HG03457 (cell line): ENCODE data around the gene DNAJC25.
"Not testable (repeated sequence)": the region's sequence is repeated elsewhere in the genome, so short reads cannot be mapped to it uniquely, and the experiment has no call there.

Source experiments
- ATAC-seq: cut with Tn5 transposase; IDR thresholded peaks from one replicate; pipeline ENCODE4 v1.9.1; 2021; ENCODE audit warnings: moderate number of reproducible peaks; ENCODE audit not compliant: unreplicated experiment

Gene DNAJC25

DNA sequence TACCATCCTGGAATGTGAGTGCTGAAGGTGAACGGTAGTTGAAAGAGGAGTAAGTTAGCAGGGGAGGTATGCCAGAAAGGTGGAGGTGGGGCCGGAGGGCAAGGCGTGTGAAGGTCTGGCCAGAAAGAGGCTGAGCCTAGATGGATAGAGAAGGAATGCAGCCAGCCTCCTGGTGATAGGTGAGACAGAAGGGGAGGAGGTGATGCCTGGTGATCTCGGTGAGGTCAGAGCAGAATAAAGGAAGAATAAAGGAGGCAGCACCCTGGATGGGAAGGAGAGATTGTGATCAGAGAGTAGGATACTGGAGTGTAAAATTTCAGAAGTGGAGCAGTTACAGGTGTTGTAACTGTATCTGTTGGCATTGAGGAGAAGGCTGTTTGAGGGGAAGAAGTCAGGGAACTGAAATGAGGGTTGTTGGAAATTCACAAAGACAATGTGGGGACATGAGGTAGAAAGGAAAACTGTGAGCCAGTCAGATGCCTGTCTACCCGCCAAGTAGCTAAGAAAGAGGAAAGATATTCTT lies 32.2 kb downstream of the DNAJC25 start:
- ATAC-seq = no peak

DNA sequence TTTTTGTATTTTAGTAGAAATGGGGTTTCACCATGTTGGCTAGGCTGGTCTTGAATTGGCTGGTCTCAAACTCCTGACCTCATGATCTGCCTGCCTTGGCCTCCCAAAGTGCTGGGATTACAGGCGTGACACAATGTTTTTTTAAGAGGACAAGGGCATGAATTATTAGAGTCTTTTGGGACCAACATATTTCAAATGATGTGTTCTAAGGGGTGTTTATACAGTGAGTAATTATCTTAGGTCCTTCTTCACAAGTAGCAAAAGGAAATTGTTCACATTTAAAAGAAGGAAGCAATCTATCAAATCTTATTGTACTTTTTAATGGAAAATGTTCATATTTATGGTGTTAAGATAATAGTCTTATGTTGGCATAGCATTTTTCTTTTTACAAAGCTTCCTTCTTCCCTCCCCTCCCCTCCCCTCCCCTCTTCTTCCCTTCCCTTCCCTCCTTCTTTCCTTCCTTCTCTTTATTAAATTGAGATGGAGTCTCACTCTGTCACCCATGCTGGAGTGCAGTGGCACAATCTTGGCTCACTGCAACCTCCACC lies 37.0 kb downstream of the DNAJC25 start:
- ATAC-seq = no peak

DNA sequence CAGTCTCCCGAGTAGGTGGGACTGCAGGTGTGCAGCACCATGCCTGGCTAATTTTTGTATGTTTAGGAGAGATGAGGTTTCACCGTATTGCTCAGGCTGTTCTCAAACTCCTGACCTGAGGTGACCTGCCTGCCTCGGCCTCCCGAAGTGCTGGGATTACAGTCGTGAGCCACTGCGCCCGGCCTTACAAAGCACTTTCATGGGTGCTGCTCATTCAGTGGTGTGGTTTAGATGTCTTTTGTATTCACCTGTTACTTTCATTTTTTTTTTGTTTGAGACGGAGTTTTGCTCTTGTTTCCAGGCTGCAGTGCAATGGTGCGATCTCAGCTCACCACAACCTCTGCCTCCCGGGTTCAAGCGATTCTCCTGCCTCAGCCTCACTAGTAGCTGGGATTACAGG lies 37.5 kb downstream of the DNAJC25 start:
- not testable (repeated sequence) for ATAC-seq

DNA sequence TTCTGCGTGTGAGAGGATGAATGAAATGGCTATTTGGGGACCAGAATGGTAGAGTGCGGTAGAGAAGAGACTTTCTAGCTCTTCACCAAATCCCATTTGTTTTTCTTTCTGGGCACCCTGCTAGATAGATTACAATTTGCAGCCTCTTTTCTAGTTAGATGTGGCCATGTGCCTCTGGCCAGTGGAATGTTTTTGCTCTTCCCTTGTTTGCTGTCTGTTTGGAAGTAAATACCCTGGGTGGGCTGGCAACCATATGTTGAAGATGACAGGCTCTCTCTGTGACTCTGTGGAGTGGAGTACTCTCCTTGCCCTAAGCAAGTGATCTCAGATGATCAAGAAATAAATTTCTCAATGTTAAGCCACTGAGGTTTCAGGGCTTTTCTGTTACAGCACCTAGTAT lies 43.2 kb downstream of the DNAJC25 start:
- no peak for ATAC-seq

DNA sequence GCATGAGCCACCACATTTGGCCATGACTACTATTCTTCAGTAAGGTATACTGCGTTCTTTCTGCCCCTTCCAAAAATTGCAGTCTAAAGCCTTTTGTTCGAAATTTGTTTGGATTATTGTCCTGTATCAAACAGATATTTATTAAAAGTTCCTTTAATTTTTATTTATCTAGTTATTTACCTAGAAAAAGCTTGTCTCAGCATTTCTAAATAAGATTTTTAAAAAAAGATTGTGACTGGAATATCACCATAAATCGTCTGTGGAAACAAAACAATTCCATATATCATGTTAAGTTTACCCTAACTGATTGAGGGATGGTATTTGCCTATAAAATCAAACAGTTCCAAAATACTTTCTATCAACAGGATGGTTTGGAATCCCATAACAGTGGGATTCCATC lies 45.0 kb downstream of the DNAJC25 start:
- ATAC-seq = no peak

DNA sequence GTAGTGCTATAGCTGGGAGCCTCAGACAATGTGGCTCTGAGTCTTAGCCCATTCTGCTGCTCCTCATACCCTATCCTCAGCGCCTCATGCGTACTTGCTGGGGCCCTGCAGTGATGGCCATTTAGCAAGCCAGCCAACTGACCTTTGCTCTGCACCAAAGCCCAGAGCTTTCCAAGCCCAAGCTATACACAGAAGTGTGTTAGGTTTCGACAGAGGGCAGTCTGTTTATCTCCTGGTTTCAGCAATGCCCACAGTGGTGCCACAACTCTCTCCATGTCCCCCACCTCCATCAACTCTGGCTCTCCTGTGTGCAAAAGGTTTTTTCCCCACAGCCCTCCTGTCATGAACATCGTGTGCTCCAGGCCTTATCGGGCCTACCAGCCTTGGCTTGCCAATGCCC lies 47.2 kb downstream of the DNAJC25 start:
- no peak for ATAC-seq

DNA sequence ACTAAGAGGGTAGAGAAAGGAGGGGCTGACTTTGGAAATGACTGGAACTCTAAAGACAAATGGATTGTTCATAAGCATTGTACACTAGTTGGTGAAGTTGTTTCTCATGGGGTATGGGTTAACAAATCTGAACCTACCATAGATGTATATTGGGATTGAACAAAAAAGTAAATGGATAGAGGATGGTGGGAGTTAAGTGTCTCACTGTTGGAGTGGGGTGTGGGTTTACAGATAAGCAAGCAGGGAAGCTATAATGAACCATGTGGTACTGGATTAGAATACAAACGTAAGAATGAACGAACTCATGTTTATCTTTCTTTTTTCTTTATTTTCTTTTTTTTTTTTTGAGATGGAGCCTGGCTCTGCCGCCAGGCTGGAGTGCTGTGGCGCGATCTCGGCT lies 48.1 kb downstream of the DNAJC25 start:
- no peak for ATAC-seq

DNA sequence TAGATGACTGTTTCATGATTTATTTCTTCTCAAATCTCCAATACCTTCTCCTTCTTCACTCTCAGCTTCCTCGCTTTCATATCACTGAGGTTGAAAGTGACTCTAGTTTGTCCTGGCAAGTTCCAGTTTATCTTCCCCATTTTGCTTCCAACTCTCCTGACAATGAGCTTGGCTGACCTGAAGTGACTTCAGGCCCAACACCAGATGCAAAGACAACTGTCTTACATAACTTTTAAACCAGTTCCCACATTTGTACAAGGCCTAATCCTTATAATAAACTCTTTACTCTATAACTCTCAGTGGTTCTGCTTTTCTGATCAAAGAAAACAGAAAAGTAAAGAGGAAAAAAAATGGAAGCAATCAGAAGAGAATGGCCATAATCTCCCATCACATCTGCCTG lies 52.3 kb downstream of the DNAJC25 start:
- no peak for ATAC-seq

DNA sequence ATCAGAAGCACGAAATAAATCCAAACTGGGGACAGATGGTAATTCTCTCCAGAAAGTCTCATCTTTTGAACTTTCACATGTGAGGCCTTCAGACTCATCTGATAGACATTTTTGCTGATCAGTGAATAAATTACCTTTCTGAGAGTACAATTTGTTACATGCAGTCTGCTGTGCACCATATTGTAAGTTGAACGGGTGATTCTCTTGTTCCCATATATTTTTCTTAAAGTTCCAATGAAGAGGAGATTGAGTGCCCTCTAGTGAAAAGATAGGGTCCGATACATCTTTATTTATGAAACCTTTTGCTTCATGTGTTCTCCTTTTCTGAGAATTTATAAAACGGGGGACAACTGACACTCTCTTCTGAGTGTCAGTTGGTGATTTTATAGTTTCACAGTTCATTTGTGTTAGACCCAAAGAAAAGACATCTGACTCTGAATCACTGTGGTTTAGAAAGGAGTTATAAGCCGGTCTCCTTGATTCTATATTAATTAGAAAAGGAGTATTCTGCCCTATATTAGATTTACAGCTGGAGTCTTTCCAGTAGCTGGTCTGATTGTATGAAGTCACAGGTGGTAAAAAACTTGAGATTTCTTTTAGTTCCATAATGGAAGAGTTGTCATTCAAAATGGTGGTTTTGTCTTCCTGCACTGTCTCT lies 60.7 kb downstream of the DNAJC25 start:
- ATAC-seq = no peak

DNA sequence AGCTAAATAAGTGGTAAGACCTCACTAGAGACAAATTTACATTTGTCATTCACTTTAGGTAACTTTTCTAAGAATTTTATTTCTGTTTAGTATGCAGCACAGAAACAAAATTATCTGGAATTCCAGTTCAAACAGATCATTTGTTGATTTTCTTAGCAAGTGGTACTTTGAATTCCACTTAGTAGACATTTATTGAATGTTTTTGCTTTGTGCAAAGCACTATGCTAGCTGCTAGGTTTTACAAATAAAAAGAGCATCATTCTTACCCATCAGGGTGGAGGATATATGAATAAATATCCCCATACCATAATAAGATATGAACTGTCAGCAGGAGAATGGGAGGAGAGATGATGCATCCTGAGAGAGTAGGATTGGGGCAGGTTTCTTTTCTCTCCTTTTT lies 65.7 kb downstream of the DNAJC25 start:
- no peak for ATAC-seq

DNA sequence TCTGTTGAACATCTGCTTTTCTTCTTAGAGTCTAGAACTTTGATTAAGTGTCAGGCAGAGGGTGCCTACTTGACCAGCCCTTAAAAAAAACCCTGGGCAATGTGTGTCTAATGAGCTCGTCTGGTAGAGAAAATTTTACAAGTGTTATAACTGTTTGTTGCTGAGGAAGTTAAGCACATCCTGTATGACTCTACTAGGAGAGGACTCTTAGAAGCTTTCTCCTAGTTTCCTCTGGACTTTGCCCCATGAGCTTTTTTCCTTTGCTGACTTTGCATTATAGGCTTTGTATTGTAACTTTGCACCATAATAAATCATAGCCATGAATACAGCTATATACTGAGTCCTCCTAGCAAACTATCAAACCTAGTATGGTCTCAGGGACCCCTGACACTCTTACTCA lies 69.6 kb downstream of the DNAJC25 start:
- no peak for ATAC-seq
